Measurements from ENCODE around the gene GJC2.

DNA sequence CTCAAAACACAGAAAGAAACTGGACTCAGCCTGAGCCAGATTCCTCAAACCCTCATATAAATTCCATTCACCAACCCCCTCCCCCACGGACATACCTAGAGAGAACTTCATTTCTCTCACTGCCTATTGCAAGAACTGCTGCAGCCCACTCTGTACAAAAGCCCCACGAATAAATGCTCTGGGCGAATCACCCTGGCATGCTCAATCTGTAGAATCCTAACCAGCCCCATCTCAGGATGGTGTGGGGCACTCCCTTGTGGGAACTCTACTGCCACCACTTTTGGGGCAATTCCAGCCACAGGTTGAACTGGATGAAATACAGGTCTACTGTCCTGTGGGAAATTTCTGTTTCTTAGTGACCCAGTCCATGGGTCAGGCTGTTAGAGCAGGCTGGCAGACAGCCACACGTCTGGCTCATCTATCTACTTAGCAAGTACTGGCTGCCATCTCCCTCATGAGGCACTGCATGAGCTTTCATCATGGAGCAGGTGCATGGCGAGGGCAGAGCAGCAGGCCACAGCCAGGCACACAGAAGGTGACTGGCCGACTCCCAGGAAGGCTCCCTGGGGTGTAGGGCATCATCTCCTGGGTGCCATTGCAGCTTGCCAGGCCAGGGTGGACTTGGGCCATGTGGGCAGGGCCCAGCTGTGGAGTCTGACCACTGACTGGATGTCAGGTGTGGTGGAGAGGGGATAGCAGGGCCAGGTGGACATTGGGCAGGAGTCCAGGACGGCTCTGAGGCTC is 45.0 kb upstream of the GJC2 start:
- TF ChIP-seq CTCF (IDR thresholded peaks at IDR 0.05): no peak
- TF ChIP-seq POLR2A (IDR thresholded peaks at IDR 0.05): no peak
- TF ChIP-seq EP300 (IDR thresholded peaks at IDR 0.05; ENCODE audit: low read depth): no peak
